ENCODE measurements around the gene LPP.

LPP gene

GRCh38 chr3:188272481-188273372, 118.8 kb downstream of the LPP start:
- no peak for DNase-seq (ENCODE audit: low spot score)

GRCh38 chr3:188274249-188274915, 120.4 kb downstream of the LPP start:
- DNase-seq (ENCODE audit: low spot score): no peak

GRCh38 chr3:188276375-188276774, 122.4 kb downstream of the LPP start:
- no peak for DNase-seq (ENCODE audit: low spot score)

GRCh38 chr3:188278717-188279324, 124.9 kb downstream of the LPP start:
- DNase-seq (ENCODE audit: low spot score): no peak

- no peak for DNase-seq (ENCODE audit: low spot score)
Observed at GRCh38 chr3:188279502-188280335, 125.8 kb downstream of the LPP start.

- no peak for DNase-seq (ENCODE audit: low spot score)
Observed at GRCh38 chr3:188280627-188281026, 126.7 kb downstream of the LPP start.

GRCh38 chr3:188282871-188283270, 128.9 kb downstream of the LPP start:
- DNase-seq (ENCODE audit: low spot score): no peak

- DNase-seq (ENCODE audit: low spot score): no peak
Observed at GRCh38 chr3:188283347-188283746, 129.4 kb downstream of the LPP start.

GRCh38 chr3:188284455-188285212, 130.7 kb downstream of the LPP start:
- no peak for DNase-seq (ENCODE audit: low spot score)

GRCh38 chr3:188286087-188286513, 132.1 kb downstream of the LPP start:
- DNase-seq (ENCODE audit: low spot score): no peak

- no peak for DNase-seq (ENCODE audit: low spot score)
Observed at GRCh38 chr3:188287339-188287738, 133.4 kb downstream of the LPP start.

GRCh38 chr3:188287762-188288505, 134.0 kb downstream of the LPP start:
- no peak for DNase-seq (ENCODE audit: low spot score)

GRCh38 chr3:188292251-188292650, 138.3 kb downstream of the LPP start:
- DNase-seq (ENCODE audit: low spot score): no peak

- DNase-seq (ENCODE audit: low spot score): no peak
Observed at GRCh38 chr3:188292827-188293226, 138.9 kb downstream of the LPP start.

GRCh38 chr3:188294113-188294512, 140.2 kb downstream of the LPP start:
- no peak for DNase-seq (ENCODE audit: low spot score)

- DNase-seq (ENCODE audit: low spot score): no peak
Observed at GRCh38 chr3:188294823-188295487, 141.0 kb downstream of the LPP start.

GRCh38 chr3:188295876-188296275, 141.9 kb downstream of the LPP start:
- no peak for DNase-seq (ENCODE audit: low spot score)

- no peak for DNase-seq (ENCODE audit: low spot score)
Observed at GRCh38 chr3:188296761-188297612, 143.0 kb downstream of the LPP start.

- no peak for DNase-seq (ENCODE audit: low spot score)
Observed at GRCh38 chr3:188298585-188298984, 144.6 kb downstream of the LPP start.

Data from left forelimb (tissue), 1 donor.